ENCODE measurements around the gene COASY.
"Not testable (repeated sequence)": the region's sequence is repeated elsewhere in the genome, so short reads cannot be mapped to it uniquely, and the experiment has no call there.

- TF ChIP-seq, protein P1, sequence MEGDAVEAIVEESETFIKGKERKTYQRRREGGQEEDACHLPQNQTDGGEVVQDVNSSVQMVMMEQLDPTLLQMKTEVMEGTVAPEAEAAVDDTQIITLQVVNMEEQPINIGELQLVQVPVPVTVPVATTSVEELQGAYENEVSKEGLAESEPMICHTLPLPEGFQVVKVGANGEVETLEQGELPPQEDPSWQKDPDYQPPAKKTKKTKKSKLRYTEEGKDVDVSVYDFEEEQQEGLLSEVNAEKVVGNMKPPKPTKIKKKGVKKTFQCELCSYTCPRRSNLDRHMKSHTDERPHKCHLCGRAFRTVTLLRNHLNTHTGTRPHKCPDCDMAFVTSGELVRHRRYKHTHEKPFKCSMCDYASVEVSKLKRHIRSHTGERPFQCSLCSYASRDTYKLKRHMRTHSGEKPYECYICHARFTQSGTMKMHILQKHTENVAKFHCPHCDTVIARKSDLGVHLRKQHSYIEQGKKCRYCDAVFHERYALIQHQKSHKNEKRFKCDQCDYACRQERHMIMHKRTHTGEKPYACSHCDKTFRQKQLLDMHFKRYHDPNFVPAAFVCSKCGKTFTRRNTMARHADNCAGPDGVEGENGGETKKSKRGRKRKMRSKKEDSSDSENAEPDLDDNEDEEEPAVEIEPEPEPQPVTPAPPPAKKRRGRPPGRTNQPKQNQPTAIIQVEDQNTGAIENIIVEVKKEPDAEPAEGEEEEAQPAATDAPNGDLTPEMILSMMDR (IDR thresholded peaks at IDR 0.05) = not testable (repeated sequence)
- not testable (repeated sequence) for TF ChIP-seq IRF2 (CRISPR knock-in tag; IDR thresholded peaks at IDR 0.05; ENCODE audit: borderline replicate concordance, low read depth); MAX (CRISPR knock-in tag; IDR thresholded peaks at IDR 0.05); ZNF263 (CRISPR knock-in tag; IDR thresholded peaks at IDR 0.05; ENCODE audit: low read depth)
Measured at GRCh38 chr17:42552736-42553135, 9.2 kb upstream of the COASY start, which contains the start of gene HSD17B1.

Measured in WTC11 (cell line).